ENCODE data around the gene ZSWIM1.

The ZSWIM1 gene

DNA sequence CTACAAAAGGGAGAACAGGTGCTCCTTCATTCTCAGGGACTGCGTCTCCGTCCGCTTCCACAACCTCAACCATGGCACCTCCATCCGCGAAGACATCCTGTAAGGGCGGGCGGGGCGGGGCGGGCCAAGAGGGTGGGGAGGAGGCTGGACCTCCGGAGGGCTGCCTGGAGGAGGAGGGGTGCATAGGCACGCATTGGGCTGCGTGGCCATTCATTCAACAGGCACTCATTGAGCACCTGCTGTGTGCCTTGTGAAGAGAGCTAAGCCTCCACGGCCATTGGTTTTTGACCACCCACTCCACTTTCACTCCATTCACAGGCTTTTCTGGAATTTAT, 23.2 kb upstream of the ZSWIM1 start:
- peaks cover 14% of the 10 kb centered on the region for H3K36me3 Mint-ChIP-seq (ENCODE audit: low read depth)

DNA sequence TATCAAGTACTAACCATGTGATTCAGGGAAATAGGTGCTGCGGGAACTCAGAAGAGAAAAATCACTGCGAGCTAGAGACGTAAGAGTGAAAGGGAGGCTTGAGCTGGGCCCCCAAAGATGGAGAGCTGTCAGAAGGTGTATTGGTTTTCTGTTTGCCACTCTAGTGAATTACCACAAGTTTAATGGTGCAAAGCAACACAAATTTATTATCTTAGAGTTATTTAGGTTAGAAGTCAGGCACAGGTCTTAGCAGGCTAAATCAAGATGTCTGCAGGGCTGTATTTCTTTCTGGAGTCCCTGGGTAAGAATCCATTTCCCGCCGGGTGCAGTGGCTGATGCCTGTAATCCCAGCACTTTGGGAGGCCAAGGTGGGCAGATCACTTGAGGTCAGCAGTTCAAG, 21.1 kb upstream of the ZSWIM1 start:
- no peak overlapping the region for H3K4me3 Mint-ChIP-seq
- peaks cover 3% of the 10 kb centered on the region for H3K36me3 Mint-ChIP-seq (ENCODE audit: low read depth)
- H3K4me1 Mint-ChIP-seq, result peaks cover 54% of the 10 kb centered on the region
- no peaks in the 10 kb centered on the region for H3K9me3 Mint-ChIP-seq
- peak overlapping the region; percentile 6 for H3K27ac Mint-ChIP-seq
- H3K27me3 Mint-ChIP-seq (ENCODE audit: low read depth, poor library complexity), result peaks cover 9% of the 10 kb centered on the region
- TF ChIP-seq CTCF (IDR thresholded peaks at IDR 0.05), result no peak
- DNase-seq, result no peak

More for the DNA sequence above, 23.2 kb upstream of the ZSWIM1 start:
- peaks cover 3% of the 10 kb centered on the region for H3K27me3 Mint-ChIP-seq (ENCODE audit: low read depth, poor library complexity)
- peak overlapping the region; percentile 95 for H3K4me3 Mint-ChIP-seq
- TF ChIP-seq CTCF (IDR thresholded peaks at IDR 0.05), result no peak
- peak overlapping the region; percentile 81 for H3K27ac Mint-ChIP-seq
- peaks cover 61% of the 10 kb centered on the region for H3K4me1 Mint-ChIP-seq
- DNase-seq, result no peak
- no peaks in the 10 kb centered on the region for H3K9me3 Mint-ChIP-seq

GRCh38 chr20:45860560-45861220, 20.3 kb upstream of the ZSWIM1 start:
- H3K9me3 Mint-ChIP-seq, result no peaks in the 10 kb centered on the region
- no peak for DNase-seq
- no peaks in the 10 kb centered on the region for H3K36me3 Mint-ChIP-seq (ENCODE audit: low read depth)
- peaks cover 49% of the 10 kb centered on the region for H3K4me1 Mint-ChIP-seq
- TF ChIP-seq CTCF (IDR thresholded peaks at IDR 0.05), result no peak
- H3K4me3 Mint-ChIP-seq, result no peak overlapping the region
- no peak overlapping the region for H3K27ac Mint-ChIP-seq
- H3K27me3 Mint-ChIP-seq (ENCODE audit: low read depth, poor library complexity), result peaks cover 9% of the 10 kb centered on the region

DNA sequence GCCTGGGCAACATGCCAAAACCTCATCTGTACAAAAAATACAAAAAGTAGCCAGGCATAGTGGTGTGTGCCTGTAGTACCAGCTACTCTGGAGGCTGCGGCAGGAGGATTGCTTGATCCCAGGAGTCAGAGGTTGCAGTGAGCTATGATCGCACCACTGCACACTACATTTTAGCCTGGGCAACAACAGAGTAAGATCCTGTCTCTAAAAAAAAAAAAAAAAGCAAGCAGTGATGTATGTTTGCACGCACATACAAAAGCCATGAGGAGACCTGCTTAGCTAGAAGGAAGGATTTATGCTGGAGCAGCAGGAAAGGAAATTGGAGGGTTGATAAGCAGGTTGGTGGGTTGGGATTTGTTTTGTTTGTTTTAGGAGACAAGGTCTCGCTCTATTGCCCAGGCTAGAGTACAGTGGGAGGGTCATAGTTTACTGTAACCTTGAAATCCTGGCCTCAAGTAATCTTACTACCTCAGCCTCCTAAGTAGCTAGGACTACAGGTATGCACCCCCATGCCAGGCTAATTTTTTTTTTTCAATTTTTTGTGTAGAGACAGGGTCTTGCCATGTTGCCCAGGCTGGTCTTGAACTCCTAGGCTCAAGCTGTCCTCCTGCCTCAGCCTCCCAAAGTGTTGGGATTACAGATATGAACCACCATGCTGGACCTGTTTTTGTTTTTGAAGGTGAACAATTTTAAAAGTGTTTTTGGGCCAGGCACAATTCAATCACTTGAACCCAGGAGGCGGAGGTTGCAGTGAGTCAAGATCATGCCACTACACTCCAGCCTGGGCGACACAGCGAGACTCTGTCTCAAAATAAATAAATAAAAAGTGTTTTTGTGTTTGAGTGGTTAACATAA, 19.6 kb upstream of the ZSWIM1 start:
- no peak for DNase-seq
- H3K36me3 Mint-ChIP-seq (ENCODE audit: low read depth), result no peaks in the 10 kb centered on the region
- no peaks in the 10 kb centered on the region for H3K9me3 Mint-ChIP-seq
- no peak overlapping the region for H3K27ac Mint-ChIP-seq
- TF ChIP-seq CTCF (IDR thresholded peaks at IDR 0.05), result no peak
- peaks cover 9% of the 10 kb centered on the region for H3K27me3 Mint-ChIP-seq (ENCODE audit: low read depth, poor library complexity)
- no peak overlapping the region for H3K4me3 Mint-ChIP-seq
- peaks cover 44% of the 10 kb centered on the region for H3K4me1 Mint-ChIP-seq

DNA sequence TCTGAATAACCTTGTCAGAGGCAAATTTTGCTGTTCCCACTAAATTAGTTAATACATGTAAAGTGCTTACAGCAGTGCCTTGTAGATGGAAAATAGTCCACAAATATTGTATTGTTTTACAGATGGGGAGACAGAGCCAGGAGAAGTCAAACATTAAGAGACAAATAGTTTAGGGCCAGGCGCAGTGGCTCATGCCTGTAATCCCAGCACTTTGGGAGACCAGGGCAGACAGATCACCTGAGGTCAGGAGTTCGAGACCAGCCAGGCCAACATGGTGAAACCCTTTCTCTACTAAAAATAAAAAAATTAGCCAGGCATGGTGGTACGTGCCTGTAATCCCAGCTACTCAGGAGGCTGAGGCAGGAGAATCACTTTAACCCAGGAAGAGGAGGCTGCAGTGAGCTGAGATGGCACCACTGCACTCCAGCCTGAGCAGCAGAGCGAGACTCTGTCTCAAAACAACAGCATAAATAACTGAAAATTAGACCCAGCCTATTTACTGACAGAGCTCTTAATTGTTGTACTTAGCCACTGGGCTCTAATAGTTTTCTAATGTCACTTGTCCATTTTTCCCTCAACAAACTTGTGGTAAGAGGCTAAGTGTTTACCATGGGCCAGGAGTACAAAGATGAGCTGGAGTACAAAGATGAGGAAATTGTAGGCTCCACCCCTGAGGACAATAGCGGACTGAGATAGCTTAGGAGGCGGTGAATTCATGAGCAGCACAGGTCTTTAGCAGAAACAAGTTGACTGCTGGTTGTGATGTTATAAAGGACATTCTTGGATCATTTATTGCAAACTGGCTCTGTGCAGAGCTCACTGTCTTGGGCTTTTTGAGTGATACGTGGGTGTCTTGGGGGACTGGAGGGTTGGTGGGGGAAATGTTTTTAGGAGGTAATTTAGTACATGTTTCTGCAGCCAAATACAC, 17.2 kb upstream of the ZSWIM1 start:
- no peak for TF ChIP-seq CTCF (IDR thresholded peaks at IDR 0.05)
- DNase-seq, result no peak
- H3K4me1 Mint-ChIP-seq, result peaks cover 25% of the 10 kb centered on the region
- no peak overlapping the region for H3K4me3 Mint-ChIP-seq
- no peaks in the 10 kb centered on the region for H3K36me3 Mint-ChIP-seq (ENCODE audit: low read depth)
- H3K9me3 Mint-ChIP-seq, result no peaks in the 10 kb centered on the region
- H3K27me3 Mint-ChIP-seq (ENCODE audit: low read depth, poor library complexity), result peaks cover 9% of the 10 kb centered on the region
- peak overlapping the region; percentile 57 for H3K27ac Mint-ChIP-seq
